OCI-LY7 (cell line): Measurements from ENCODE around the gene USP15. TPM values are rescaled to one million over a fixed set of nuclear protein-coding genes. Genes with fewer than 3 reads are reported as not detected.
A peak's percentile ranks its signal among the peaks of the same experiment; 100 is the strongest.

Experiments
- BruUV-seq: library from RNA; stranded (reverse); fragments of 400-500 nt; replicated peaks from 2 replicates; lab custom pipeline; 2021; lab: Mats Ljungman, UMichigan
- CTCF ChIA-PET: fragments of 300-600 bp; sonication (Branson Sonifier 250); formaldehyde crosslinking; loops from one replicate; lab custom pipeline; 2022; ENCODE audit warnings: antibody characterized with exemption; ENCODE audit not compliant: unreplicated experiment; lab: Charles Lee
- POLR2A ChIA-PET: fragments of 300-600 bp; sonication (Branson Sonifier 250); formaldehyde crosslinking; loops from one replicate; lab custom pipeline; 2022; ENCODE audit warnings: antibody characterized with exemption; lab: Charles Lee
- DNase-seq: peaks from one replicate; pipeline ENCODE4 v3.0.0-alpha.2; 2015; ENCODE audit warnings: low spot score
- H2AFZ ChIP-seq: fragments of 200-600 bp; sonication (generic), shearing (Covaris generic); 2 replicates; pipeline ENCODE4 v1.6.1; 2014; ENCODE audit warnings: mild to moderate bottlenecking, antibody characterized with exemption, low read length, moderate library complexity
- H3K27ac ChIP-seq: fragments of 200-600 bp; sonication (generic); 2 replicates; pipeline ENCODE4 v1.5.1; 2014; ENCODE audit warnings: mixed run types, low read depth, mild to moderate bottlenecking, moderate library complexity, low read length, inconsistent platforms; ENCODE audit not compliant: poor library complexity, severe bottlenecking
- H3K36me3 ChIP-seq: fragments of 200-600 bp; sonication (generic); 2 replicates; pipeline ENCODE4 v1.6.1; 2014; ENCODE audit warnings: mild to moderate bottlenecking, antibody characterized with exemption, low read length, moderate library complexity, mixed read lengths; ENCODE audit not compliant: insufficient read depth
- H3K4me1 ChIP-seq: fragments of 200-600 bp; sonication (generic); 2 replicates; pipeline ENCODE4 v1.5.1; 2014; ENCODE audit warnings: mild to moderate bottlenecking, low read length; ENCODE audit not compliant: insufficient read depth, poor library complexity, severe bottlenecking
- H3K4me2 ChIP-seq: fragments of 200-600 bp; sonication (generic); 2 replicates; pipeline ENCODE4 v1.6.1; 2014; ENCODE audit warnings: mild to moderate bottlenecking, low read length
- H3K4me3 ChIP-seq: fragments of 200-600 bp; sonication (generic); 2 replicates; pipeline ENCODE4 v1.5.1; 2014; ENCODE audit warnings: mild to moderate bottlenecking, low read depth, low read length; ENCODE audit not compliant: poor library complexity, severe bottlenecking
- H3K79me2 ChIP-seq: fragments of 200-600 bp; sonication (generic); 2 replicates; pipeline ENCODE4 v1.6.1; 2016; ENCODE audit warnings: low read depth, mild to moderate bottlenecking, low read length, moderate library complexity, mixed read lengths; ENCODE audit not compliant: insufficient read depth
- H3K9me2 ChIP-seq: fragments of 200-600 bp; sonication (generic); 2 replicates; pipeline ENCODE4 v1.6.1; 2016; ENCODE audit warnings: mild to moderate bottlenecking, low read length, mixed read lengths; ENCODE audit not compliant: insufficient read depth
- H3K9me3 ChIP-seq: fragments of 200-600 bp; sonication (generic); 2 replicates; pipeline ENCODE4 v1.6.1; 2014; ENCODE audit warnings: mild to moderate bottlenecking, mixed run types, low read length, mixed read lengths
- H4K20me1 ChIP-seq: fragments of 200-600 bp; sonication (generic); 2 replicates; pipeline ENCODE4 v1.6.1; 2014; ENCODE audit warnings: mild to moderate bottlenecking, antibody characterized with exemption, low read length, moderate library complexity, mixed read lengths; ENCODE audit not compliant: insufficient read depth
- EZH2phosphoT487 ChIP-seq: fragments of 200-600 bp; sonication (generic); IDR thresholded peaks from 2 replicates; pipeline ENCODE4 v1.6.1; 2018; ENCODE audit warnings: low read depth, borderline replicate concordance, mild to moderate bottlenecking, mixed run types, antibody characterized with exemption, low read length, moderate library complexity, mixed read lengths
- intact Hi-C: fragments of 100-400 bp; cut with micrococcal nuclease; formaldehyde crosslinking; loops from one replicate; pipeline ENCODE4 v1.10.0; 2022; ENCODE audit not compliant: unreplicated experiment
- total RNA-seq, 2 experiments: library from RNA; depleted of rRNA in 1 of 2; stranded (reverse); fragments of >200 nt in 1 of 2; shearing (Covaris generic) in 1 of 2; gene quantifications; 2 replicates each; pipeline ENCODE4 v1.2.3, GENCODE V29; 2014 to 2022
- TF ChIP-seq, protein P1 (sequence below): fragments of 200-600 bp; sonication (generic); conservative IDR thresholded peaks from 2 replicates; pipeline ENCODE4 v1.5.1; 2014; ENCODE audit warnings: mild to moderate bottlenecking, antibody characterized with exemption, low read length, moderate library complexity, mixed read lengths

The USP15 gene
- total RNA-seq, 2 experiments from 2014 or later: 43.3 to 62.8 TPM

DNA sequence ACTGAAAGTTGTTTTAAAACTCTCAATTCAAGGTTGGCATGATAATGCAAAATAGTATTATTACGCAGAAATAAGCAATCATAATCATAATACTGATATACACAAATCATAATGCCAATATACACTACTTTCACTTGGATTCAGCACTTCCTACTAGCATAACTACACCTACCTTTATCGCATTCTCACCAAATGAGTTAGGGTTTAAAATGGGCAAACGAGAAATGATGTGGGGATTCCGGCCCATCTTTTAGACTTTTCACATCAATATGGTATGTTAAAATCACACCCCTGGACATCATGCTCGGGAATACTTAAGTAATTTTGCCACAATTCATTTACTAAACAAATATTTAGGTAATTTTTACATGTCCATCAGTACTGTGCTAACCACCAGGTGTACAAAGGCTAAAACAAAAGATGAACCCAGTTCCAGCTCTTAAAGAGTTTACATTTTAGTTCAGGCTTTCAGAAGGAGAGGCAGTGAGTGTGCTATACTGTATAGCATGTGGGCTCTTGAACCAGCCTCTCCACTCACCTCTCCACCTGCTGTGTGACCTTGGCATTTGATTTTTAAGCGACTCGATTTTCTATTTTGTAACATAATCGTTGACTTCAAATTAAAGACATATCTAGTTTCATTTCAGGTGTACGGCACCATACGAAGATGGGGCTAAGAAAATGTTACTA lies 1.1 kb upstream of the USP15 start:
- H3K27ac ChIP-seq: peak overlapping the region; percentile 90
- peaks cover 28% of the 10 kb centered on the region for H4K20me1 ChIP-seq
- no peak for TF ChIP-seq EZH2phosphoT487
- TF ChIP-seq, protein P1, sequence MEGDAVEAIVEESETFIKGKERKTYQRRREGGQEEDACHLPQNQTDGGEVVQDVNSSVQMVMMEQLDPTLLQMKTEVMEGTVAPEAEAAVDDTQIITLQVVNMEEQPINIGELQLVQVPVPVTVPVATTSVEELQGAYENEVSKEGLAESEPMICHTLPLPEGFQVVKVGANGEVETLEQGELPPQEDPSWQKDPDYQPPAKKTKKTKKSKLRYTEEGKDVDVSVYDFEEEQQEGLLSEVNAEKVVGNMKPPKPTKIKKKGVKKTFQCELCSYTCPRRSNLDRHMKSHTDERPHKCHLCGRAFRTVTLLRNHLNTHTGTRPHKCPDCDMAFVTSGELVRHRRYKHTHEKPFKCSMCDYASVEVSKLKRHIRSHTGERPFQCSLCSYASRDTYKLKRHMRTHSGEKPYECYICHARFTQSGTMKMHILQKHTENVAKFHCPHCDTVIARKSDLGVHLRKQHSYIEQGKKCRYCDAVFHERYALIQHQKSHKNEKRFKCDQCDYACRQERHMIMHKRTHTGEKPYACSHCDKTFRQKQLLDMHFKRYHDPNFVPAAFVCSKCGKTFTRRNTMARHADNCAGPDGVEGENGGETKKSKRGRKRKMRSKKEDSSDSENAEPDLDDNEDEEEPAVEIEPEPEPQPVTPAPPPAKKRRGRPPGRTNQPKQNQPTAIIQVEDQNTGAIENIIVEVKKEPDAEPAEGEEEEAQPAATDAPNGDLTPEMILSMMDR: no peak
- DNase-seq: peak; percentile 39
- H2AFZ ChIP-seq: peak overlapping the region; percentile 87
- H3K9me3 ChIP-seq: no peaks in the 10 kb centered on the region
- peak overlapping the region; percentile 92 for H3K4me3 ChIP-seq
- H3K36me3 ChIP-seq: no peaks in the 10 kb centered on the region
- no peaks in the 10 kb centered on the region for H3K9me2 ChIP-seq
- H3K79me2 ChIP-seq: peaks cover 32% of the 10 kb centered on the region
- intact Hi-C loops: loop anchor here (5.0 kb wide), 1 partner anchor 538 kb away; no protein-coding TSS in a partner anchor
- CTCF ChIA-PET: no interaction called here
- peaks cover 32% of the 10 kb centered on the region for H3K4me1 ChIP-seq
- peak overlapping the region; percentile 86 for H3K4me2 ChIP-seq
- POLR2A ChIA-PET: interaction anchor here (0.7 to 1.2 kb wide), 5 partner anchors 8 to 745 kb away, joined by 3 to 4 read pairs (median 4); no protein-coding TSS in a partner anchor
- BruUV-seq: TSS peak; percentile 77

GRCh38 chr12:62259631-62259992 lies 592 bp upstream of the USP15 start:
- CTCF ChIA-PET: interaction anchor here (0.7 kb wide), 1 partner anchor 737 kb away, joined by 3 read pairs; no protein-coding TSS in a partner anchor
- TF ChIP-seq, protein P1: no peak
- TF ChIP-seq EZH2phosphoT487: no peak
- H3K4me3 ChIP-seq: peak overlapping the region; percentile 92

More at GRCh38 chr12:62259631-62259992, 592 bp upstream of the USP15 start:
- no peak for DNase-seq
- peak overlapping the region; percentile 86 for H3K4me2 ChIP-seq
- peaks cover 28% of the 10 kb centered on the region for H4K20me1 ChIP-seq
- H3K9me2 ChIP-seq: no peaks in the 10 kb centered on the region
- H3K4me1 ChIP-seq: peaks cover 37% of the 10 kb centered on the region
- BruUV-seq: no TSS peak
- H3K27ac ChIP-seq: peak overlapping the region; percentile 90
- POLR2A ChIA-PET: interaction anchor here (0.6 to 1.2 kb wide), 2 partner anchors 125 to 206 kb away, joined by 4 to 5 read pairs; no protein-coding TSS in a partner anchor
- peak overlapping the region; percentile 87 for H2AFZ ChIP-seq
- intact Hi-C loops: loop anchor here (5.0 kb wide), 1 partner anchor 538 kb away; no protein-coding TSS in a partner anchor
- peaks cover 37% of the 10 kb centered on the region for H3K79me2 ChIP-seq
- no peaks in the 10 kb centered on the region for H3K36me3 ChIP-seq
- H3K9me3 ChIP-seq: no peaks in the 10 kb centered on the region
